Neural crest cell (in vitro differentiated cells): Measurements from ENCODE around the gene VTN. TPM values are rescaled to one million over a fixed set of nuclear protein-coding genes. Genes with fewer than 3 reads are reported as not detected.
A peak's percentile ranks its signal among the peaks of the same experiment; 100 is the strongest.

Source experiments
- DNase-seq: peaks from one replicate; pipeline ENCODE4 v3.0.0; 2021; ENCODE audit warnings: low read depth, mixed read lengths, low spot score
- H3K27ac Mint-ChIP-seq: one replicate; pipeline ENCODE4 v1.8.0; 2021; ENCODE audit warnings: mild to moderate bottlenecking, mixed read lengths; ENCODE audit not compliant: unreplicated experiment
- H3K27me3 Mint-ChIP-seq: 2 replicates; pipeline ENCODE4 v1.8.0; 2021; ENCODE audit warnings: low read depth, mild to moderate bottlenecking, mixed read lengths
- H3K36me3 Mint-ChIP-seq: 2 replicates; pipeline ENCODE4 v1.8.0; 2021; ENCODE audit warnings: low read depth, mild to moderate bottlenecking, mixed read lengths
- H3K4me1 Mint-ChIP-seq: 2 replicates; pipeline ENCODE4 v1.8.0; 2021; ENCODE audit warnings: mixed read lengths
- H3K4me3 Mint-ChIP-seq: one replicate; pipeline ENCODE4 v1.8.0; 2021; ENCODE audit warnings: mild to moderate bottlenecking, mixed read lengths
- H3K9me3 Mint-ChIP-seq: 2 replicates; pipeline ENCODE4 v1.8.0; 2021; ENCODE audit warnings: mixed read lengths
- total RNA-seq: library from RNA; stranded (reverse); gene quantifications from 2 replicates; pipeline ENCODE4 v1.2.1, GENCODE V29; 2021
- TF ChIP-seq, protein P1 (sequence below): fragments of 200-600 bp; sonication (generic); conservative IDR thresholded peaks from 2 replicates; pipeline ENCODE4 v1.5.0; 2021; ENCODE audit warnings: antibody characterized with exemption, mild to moderate bottlenecking

The VTN gene
- total RNA-seq, 1 donor from 2014 or later = 0.40 TPM

GRCh38 chr17:28327031-28327607 lies 43.0 kb downstream of the VTN start:
- H3K4me3 Mint-ChIP-seq = no peak overlapping the region
- no peaks in the 10 kb centered on the region for H3K9me3 Mint-ChIP-seq
- H3K4me1 Mint-ChIP-seq = peaks cover 29% of the 10 kb centered on the region
- H3K27me3 Mint-ChIP-seq = no peaks in the 10 kb centered on the region
- TF ChIP-seq, protein P1, sequence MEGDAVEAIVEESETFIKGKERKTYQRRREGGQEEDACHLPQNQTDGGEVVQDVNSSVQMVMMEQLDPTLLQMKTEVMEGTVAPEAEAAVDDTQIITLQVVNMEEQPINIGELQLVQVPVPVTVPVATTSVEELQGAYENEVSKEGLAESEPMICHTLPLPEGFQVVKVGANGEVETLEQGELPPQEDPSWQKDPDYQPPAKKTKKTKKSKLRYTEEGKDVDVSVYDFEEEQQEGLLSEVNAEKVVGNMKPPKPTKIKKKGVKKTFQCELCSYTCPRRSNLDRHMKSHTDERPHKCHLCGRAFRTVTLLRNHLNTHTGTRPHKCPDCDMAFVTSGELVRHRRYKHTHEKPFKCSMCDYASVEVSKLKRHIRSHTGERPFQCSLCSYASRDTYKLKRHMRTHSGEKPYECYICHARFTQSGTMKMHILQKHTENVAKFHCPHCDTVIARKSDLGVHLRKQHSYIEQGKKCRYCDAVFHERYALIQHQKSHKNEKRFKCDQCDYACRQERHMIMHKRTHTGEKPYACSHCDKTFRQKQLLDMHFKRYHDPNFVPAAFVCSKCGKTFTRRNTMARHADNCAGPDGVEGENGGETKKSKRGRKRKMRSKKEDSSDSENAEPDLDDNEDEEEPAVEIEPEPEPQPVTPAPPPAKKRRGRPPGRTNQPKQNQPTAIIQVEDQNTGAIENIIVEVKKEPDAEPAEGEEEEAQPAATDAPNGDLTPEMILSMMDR = no peak
- H3K36me3 Mint-ChIP-seq = peaks cover 11% of the 10 kb centered on the region
- H3K27ac Mint-ChIP-seq = no peak overlapping the region
- DNase-seq = no peak

DNA sequence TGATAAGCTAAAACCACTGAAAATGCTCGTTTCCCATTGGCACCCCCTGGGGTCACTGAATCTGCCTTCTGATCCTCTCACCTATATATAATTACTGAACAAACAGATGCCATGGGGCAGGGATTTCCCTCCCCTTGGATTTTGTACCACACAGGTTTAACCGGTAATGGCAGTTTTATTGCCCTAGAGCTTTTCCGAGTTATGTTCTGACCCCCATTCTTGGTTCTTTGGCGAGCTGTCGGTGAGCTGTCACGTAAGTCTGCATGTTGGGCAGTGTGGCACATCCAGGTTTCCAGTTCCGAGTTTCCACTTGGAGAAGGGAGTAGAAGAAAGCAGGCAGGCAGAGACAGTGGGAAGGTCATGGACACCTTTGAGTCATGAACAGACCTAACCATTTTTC lies 44.0 kb downstream of the VTN start:
- Mint-ChIP-seq H3K36me3 (peaks cover 13% of the 10 kb centered on the region), H3K4me3 (peak overlapping the region; percentile 3), H3K27ac (no peak overlapping the region), H3K9me3 (no peaks in the 10 kb centered on the region), H3K27me3 (no peaks in the 10 kb centered on the region), H3K4me1 (peaks cover 38% of the 10 kb centered on the region)
- TF ChIP-seq, protein P1 = no peak
- no peak for DNase-seq

DNA sequence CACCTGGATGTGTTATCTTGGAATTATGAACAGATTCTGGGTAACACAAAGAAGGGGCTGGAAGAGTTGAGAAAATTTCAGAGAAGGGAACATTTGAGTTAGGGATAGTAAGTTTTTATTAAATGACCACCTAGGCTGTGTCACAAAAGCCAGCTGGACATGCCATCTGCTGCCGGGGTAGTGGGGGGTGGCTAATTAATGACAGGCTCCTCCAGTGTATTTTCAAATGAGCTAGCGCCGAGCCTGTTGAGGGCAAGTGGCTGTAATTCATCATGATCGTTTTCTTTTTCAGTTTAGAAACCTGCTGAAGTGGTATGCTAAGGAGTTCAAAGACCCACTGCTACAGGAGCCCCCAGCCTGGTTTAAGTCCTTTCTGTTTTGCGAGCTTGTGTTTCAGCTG lies 44.9 kb downstream of the VTN start:
- no peak for DNase-seq
- Mint-ChIP-seq H3K27me3 (no peaks in the 10 kb centered on the region), H3K9me3 (no peaks in the 10 kb centered on the region), H3K4me1 (peaks cover 47% of the 10 kb centered on the region), H3K4me3 (peak overlapping the region; percentile 2), H3K27ac (peak overlapping the region; percentile 54), H3K36me3 (peaks cover 15% of the 10 kb centered on the region)
- TF ChIP-seq, protein P1 = no peak

DNA sequence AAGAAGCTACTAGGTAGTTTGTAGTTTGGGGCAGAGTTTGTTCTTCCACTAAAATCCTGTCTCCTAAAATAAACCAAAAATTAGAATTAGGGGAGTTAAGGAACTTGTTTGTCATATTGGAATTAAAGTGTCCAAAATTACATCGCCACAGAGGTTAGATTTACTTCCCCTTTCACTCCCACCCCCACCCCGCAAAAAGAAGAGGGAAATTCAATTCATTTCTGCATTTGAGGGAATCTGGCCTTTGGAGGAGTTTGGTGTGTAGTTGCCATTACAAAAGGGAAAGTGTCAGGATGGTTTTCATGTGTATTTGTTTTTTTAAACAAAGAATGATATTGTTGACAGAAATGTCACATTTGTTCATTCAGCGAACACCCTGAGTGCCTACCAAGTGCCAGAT lies 45.3 kb downstream of the VTN start:
- H3K9me3 Mint-ChIP-seq = no peaks in the 10 kb centered on the region
- no peaks in the 10 kb centered on the region for H3K27me3 Mint-ChIP-seq
- H3K4me3 Mint-ChIP-seq = peak overlapping the region; percentile 2
- H3K4me1 Mint-ChIP-seq = peaks cover 52% of the 10 kb centered on the region
- no peak for DNase-seq
- H3K27ac Mint-ChIP-seq = peak overlapping the region; percentile 54
- TF ChIP-seq, protein P1 = no peak
- peaks cover 15% of the 10 kb centered on the region for H3K36me3 Mint-ChIP-seq

GRCh38 chr17:28324267-28324745 lies 45.8 kb downstream of the VTN start:
- DNase-seq = no peak
- peaks cover 52% of the 10 kb centered on the region for H3K4me1 Mint-ChIP-seq
- H3K27me3 Mint-ChIP-seq = no peaks in the 10 kb centered on the region
- H3K9me3 Mint-ChIP-seq = no peaks in the 10 kb centered on the region
- peaks cover 15% of the 10 kb centered on the region for H3K36me3 Mint-ChIP-seq
- TF ChIP-seq, protein P1 = no peak
- no peak overlapping the region for H3K27ac Mint-ChIP-seq
- H3K4me3 Mint-ChIP-seq = peak overlapping the region; percentile 27
